ENCODE data around the gene GALNT8. TPM values are rescaled to one million over a fixed set of nuclear protein-coding genes. Genes with fewer than 3 reads are reported as not detected.

Gene GALNT8
- total and polyA plus RNA-seq, 10 of the 15 experiments (the other 5 are each of a cell fraction or from before 2014, with no cell fraction given), result 0.14 to 0.81 (median 0.31) TPM; not detected in 1

GRCh38 chr12:4809449-4810218 lies 89.4 kb downstream of the GALNT8 start:
- in situ Hi-C loops (cut with MboI) (no loop called here), intact Hi-C loops (cut with micrococcal nuclease; ENCODE audit: unreplicated experiment) (no loop called here)
- H4K20me1 ChIP-seq (ENCODE audit: control insufficient read depth, insufficient read depth), result no peaks in the 10 kb centered on the region; the same call in 1 of the 2 replicates
- peaks cover 11% of the 10 kb centered on the region for H3K4me1 ChIP-seq (ENCODE audit: control insufficient read depth, insufficient read depth, low read length)
- H3K9me3 ChIP-seq (replicated peaks; ENCODE audit: control insufficient read depth, insufficient read depth, low read length), result no peaks in the 10 kb centered on the region
- no peaks in the 10 kb centered on the region for H3K27me3 ChIP-seq (replicated peaks in 1 of 2; ENCODE audit: control insufficient read depth in 2 of 2, insufficient read depth in 2 of 2, low read length in 1 of 2)
- no peak overlapping the region for H3K27ac ChIP-seq (ENCODE audit: control insufficient read depth, insufficient read depth)
- 8% methylated on average over 71 of the region's 80 CpGs for WGBS (ENCODE audit: insufficient coverage, insufficient replicate concordance, low lambda C conversion rate, missing lambda C conversion rate)
- H3K9ac ChIP-seq (ENCODE audit: control insufficient read depth, insufficient read depth, low read length), result no peak overlapping the region
- ChIA-PET RAD21 (ENCODE audit: unreplicated experiment) (interaction anchor here (0.6 kb wide), 1 partner anchor 40 kb away, joined by 3 read pairs; no protein-coding TSS in a partner anchor), POLR2A (interaction anchor here (1.1 kb wide), 1 partner anchor 10 kb away, joined by 3 read pairs; no protein-coding TSS in a partner anchor), SMC1A (ENCODE audit: uncharacterized antibody, unreplicated experiment) (interaction anchor here (1.0 kb wide), 1 partner anchor 19 kb away, joined by 3 read pairs; no protein-coding TSS in a partner anchor), CTCF (no interaction called here)
- no peak for FAIRE-seq
- H3K4me2 ChIP-seq (ENCODE audit: control insufficient read depth, insufficient read depth), result peak overlapping the region; percentile 68
- no peak overlapping the region for H2AFZ ChIP-seq (ENCODE audit: control insufficient read depth, low read depth, low read length)
- no TSS peak for BruUV-seq (replicated peaks)
- H3K36me3 ChIP-seq (ENCODE audit: control insufficient read depth in 2 of 2, insufficient read depth in 2 of 2, low read length in 1 of 2), result no peaks in the 10 kb centered on the region; a peak in 1 of 4 replicates
- no peak for DNase-seq (ENCODE audit: low read depth, low spot score)
- peak; percentile 18 for ATAC-seq
- H3K79me2 ChIP-seq (ENCODE audit: control insufficient read depth, insufficient read depth, low read length), result no peaks in the 10 kb centered on the region
- peak overlapping the region; percentile 53 for H3K4me3 ChIP-seq
- TF ChIP-seq ZBTB40 (IDR thresholded peaks at IDR 0.05; ENCODE audit: borderline replicate concordance) (no peak), TCF7 (IDR thresholded peaks at IDR 0.05; ENCODE audit: borderline replicate concordance) (no peak), RAD21 (IDR thresholded peaks at IDR 0.05; ENCODE audit: insufficient read depth, low read depth, low read length) (no peak), POU2F2 (IDR thresholded peaks at IDR 0.05; ENCODE audit: borderline replicate concordance, low read depth, low read length) (no peak), IKZF1 (conservative IDR thresholded peaks at IDR 0.05) (peak; percentile 46), NKRF (conservative IDR thresholded peaks at IDR 0.05) (0 out of 2 replicates have a peak, but pooled peaks have one; percentile 18), GATAD2B (conservative IDR thresholded peaks at IDR 0.05; ENCODE audit: low read depth) (0 out of 2 replicates have a peak, but pooled peaks have one; percentile 22), NR2F1 (conservative IDR thresholded peaks at IDR 0.05) (0 out of 2 replicates have a peak, but pooled peaks have one; percentile 27), NBN (IDR thresholded peaks at IDR 0.05) (no peak), STAT1 (conservative IDR thresholded peaks at IDR 0.05) (no peak), LARP7 (IDR thresholded peaks at IDR 0.05) (0 out of 2 replicates have a peak, but pooled peaks have one; percentile 23), SMAD5 (IDR thresholded peaks at IDR 0.05; ENCODE audit: low read depth) (no peak), SKIL (IDR thresholded peaks at IDR 0.05; ENCODE audit: low read depth, poor library complexity, severe bottlenecking) (no peak), SREBF1 (IDR thresholded peaks at IDR 0.05; ENCODE audit: low read length) (no peak), HDAC2 (IDR thresholded peaks at IDR 0.05) (no peak), CREB1 (IDR thresholded peaks at IDR 0.05; ENCODE audit: low read depth) (no peak), BRCA1 (IDR thresholded peaks at IDR 0.05; ENCODE audit: low read depth, low read length) (no peak)
